Sciatic nerve (tissue), 2 donors: ENCODE data around the gene TSPAN16. TPM values are rescaled to one million over a fixed set of nuclear protein-coding genes. Genes with fewer than 3 reads are reported as not detected.
A peak's percentile ranks its signal among the peaks of the same experiment; 100 is the strongest.

Experiments used
- ATAC-seq: fragments of 200-7000 bp; cut with Tn5 transposase; one replicate; pipeline ENCODE4 v1.9.1; 2020; ENCODE audit warnings: mild to moderate bottlenecking, moderate library complexity
- DNase-seq: peaks from one replicate; pipeline ENCODE4 v3.0.0-alpha.2; 2020; ENCODE audit warnings: low spot score
- intact Hi-C: fragments of 100-400 bp; cut with DNase I; formaldehyde crosslinking; loops from one replicate; pipeline ENCODE4 v1.14.2; 2022
- total RNA-seq: library from RNA; stranded (reverse); fragmentation: NEBNext Ultra II Directional; extraction: Animal tissue kit (Norgen Biotek cat#: 25700); gene quantifications from one replicate; pipeline ENCODE4 v1.2.1, GENCODE V29; 2021
- donor health status: DM: no; HTN: no; CAD: no.
- donor health status: DM: no; HTN: no; CAD: no.

The TSPAN16 gene
- total RNA-seq, 1 donor from 2014 or later, result not detected

GRCh38 chr19:11265785-11266236 is 30.1 kb upstream of the TSPAN16 start:
- DNase-seq (no peak), ATAC-seq (no peak)
- intact Hi-C loops, result no loop called here

- intact Hi-C loops, result no loop called here
- ATAC-seq, result no peak
- no peak for DNase-seq
Measured at GRCh38 chr19:11267316-11268085, 28.5 kb upstream of the TSPAN16 start.

GRCh38 chr19:11268783-11269267 is 27.1 kb upstream of the TSPAN16 start:
- DNase-seq (peak; percentile 85), ATAC-seq (peak; percentile 90)
- intact Hi-C loops, result no loop called here

- intact Hi-C loops, result no loop called here
- ATAC-seq (no peak), DNase-seq (no peak)
Measured at GRCh38 chr19:11269408-11269807, 26.6 kb upstream of the TSPAN16 start.

GRCh38 chr19:11273296-11273695 is 22.7 kb upstream of the TSPAN16 start:
- DNase-seq, result no peak
- intact Hi-C loops, result no loop called here
- no peak for ATAC-seq

- no peak for ATAC-seq
- DNase-seq, result no peak
- intact Hi-C loops, result no loop called here
Measured at GRCh38 chr19:11273989-11274388, 22.0 kb upstream of the TSPAN16 start.

GRCh38 chr19:11274533-11275086 is 21.4 kb upstream of the TSPAN16 start:
- ATAC-seq (no peak), DNase-seq (no peak)
- intact Hi-C loops, result no loop called here

GRCh38 chr19:11278670-11279069 is 17.3 kb upstream of the TSPAN16 start:
- ATAC-seq, result peak; percentile 85
- intact Hi-C loops, result no loop called here
- DNase-seq, result no peak

GRCh38 chr19:11279505-11280236 is 16.3 kb upstream of the TSPAN16 start:
- ATAC-seq, result no peak
- DNase-seq, result no peak
- intact Hi-C loops, result no loop called here

- DNase-seq, result no peak
- intact Hi-C loops, result no loop called here
- no peak for ATAC-seq
Measured at GRCh38 chr19:11281356-11282049, 14.5 kb upstream of the TSPAN16 start.

GRCh38 chr19:11284515-11284914 is 11.4 kb upstream of the TSPAN16 start:
- ATAC-seq (peak; percentile 56), DNase-seq (no peak)
- intact Hi-C loops, result no loop called here

- ATAC-seq, result peak; percentile 45
- no peak for DNase-seq
- intact Hi-C loops, result no loop called here
Measured at GRCh38 chr19:11286312-11286974, 9.5 kb upstream of the TSPAN16 start.

GRCh38 chr19:11288349-11288748 is 7.6 kb upstream of the TSPAN16 start:
- intact Hi-C loops, result no loop called here
- no peak for ATAC-seq

GRCh38 chr19:11290256-11290655 is 5.7 kb upstream of the TSPAN16 start:
- DNase-seq (no peak), ATAC-seq (no peak)
- intact Hi-C loops, result loop anchor here (10.0 kb wide), 2 partner anchors 75 to 155 kb away; no protein-coding TSS in a partner anchor

More at GRCh38 chr19:11288349-11288748, 7.6 kb upstream of the TSPAN16 start:
- no peak for DNase-seq

GRCh38 chr19:11291415-11291814 is 4.5 kb upstream of the TSPAN16 start:
- DNase-seq, result no peak
- intact Hi-C loops, result loop anchor here (10.0 kb wide), 2 partner anchors 73 to 153 kb away; no protein-coding TSS in a partner anchor
- ATAC-seq, result no peak

GRCh38 chr19:11291991-11292390 is 4.0 kb upstream of the TSPAN16 start:
- intact Hi-C loops, result loop anchor here (10.0 kb wide), 2 partner anchors 73 to 153 kb away; no protein-coding TSS in a partner anchor
- DNase-seq (no peak), ATAC-seq (no peak)

GRCh38 chr19:11293433-11294389 is 2.2 kb upstream of the TSPAN16 start:
- ATAC-seq (peak; percentile 97), DNase-seq (peak; percentile 96)
- intact Hi-C loops, result loop anchor here (10.0 kb wide), 2 partner anchors 71 to 151 kb away; no protein-coding TSS in a partner anchor
